Measurements from ENCODE around the gene ZCCHC7.

ZCCHC7 gene

DNA sequence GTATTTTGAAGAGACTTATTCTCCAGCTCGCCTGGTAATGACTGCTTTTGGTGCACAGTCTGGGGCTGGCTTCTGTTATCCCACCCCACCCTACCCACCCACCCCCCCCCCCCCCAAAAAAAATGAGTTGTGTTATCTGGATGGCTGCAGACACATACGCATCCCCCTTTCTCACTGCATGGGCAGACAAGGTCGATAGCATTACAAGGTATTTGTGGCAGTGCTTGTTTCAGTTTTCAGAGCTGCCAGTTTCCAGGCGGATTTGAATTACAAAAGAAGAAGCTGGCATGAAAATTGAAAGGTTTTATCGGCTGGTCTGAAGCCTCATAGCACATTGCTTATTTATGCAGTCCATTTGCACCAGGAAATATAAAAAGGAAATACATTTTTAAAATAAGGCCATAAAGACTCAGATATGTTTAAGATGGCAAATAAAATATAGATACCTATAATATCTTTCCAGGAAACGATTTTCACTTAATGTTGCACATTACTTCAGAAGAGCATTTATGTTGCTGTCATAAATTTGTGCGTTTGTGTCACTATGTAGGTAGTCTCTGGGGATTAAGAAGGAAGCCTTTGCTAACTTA is 217.0 kb downstream of the ZCCHC7 start:
- no peaks in the 10 kb centered on the region for H3K4me1 Mint-ChIP-seq
- H3K9me3 Mint-ChIP-seq: no peaks in the 10 kb centered on the region
- no peak for DNase-seq
- CTCF ChIA-PET: interaction anchor here (0.9 kb wide), 1 partner anchor 464 kb away, joined by 3 read pairs; no protein-coding TSS in a partner anchor
- H3K27me3 Mint-ChIP-seq: no peaks in the 10 kb centered on the region
- H3K27ac Mint-ChIP-seq: no peak overlapping the region
- H3K4me3 Mint-ChIP-seq: no peak overlapping the region
- H3K36me3 Mint-ChIP-seq: no peaks in the 10 kb centered on the region

DNA sequence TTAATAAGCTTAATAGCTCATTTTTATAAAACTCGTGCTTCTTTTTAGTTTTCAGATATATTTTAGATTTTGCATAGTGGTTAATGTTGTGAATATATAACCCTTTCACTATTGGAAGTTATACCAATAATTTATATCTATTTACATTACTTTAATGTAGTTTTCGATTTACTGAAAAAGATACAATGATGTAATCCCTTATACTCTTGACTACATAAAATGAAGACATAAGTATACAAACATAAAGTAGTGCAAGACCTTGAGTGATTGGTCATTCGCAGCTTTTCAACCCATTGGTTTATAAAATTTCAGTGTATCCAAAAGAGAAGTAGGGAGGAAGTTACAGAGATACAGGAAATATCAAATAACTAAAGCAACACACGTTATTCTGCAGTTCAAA is 217.8 kb downstream of the ZCCHC7 start:
- Mint-ChIP-seq H3K27me3 (no peaks in the 10 kb centered on the region), H3K4me1 (no peaks in the 10 kb centered on the region), H3K4me3 (no peak overlapping the region), H3K36me3 (no peaks in the 10 kb centered on the region), H3K9me3 (no peaks in the 10 kb centered on the region), H3K27ac (no peak overlapping the region)
- no peak for DNase-seq
- CTCF ChIA-PET: no interaction called here

DNA sequence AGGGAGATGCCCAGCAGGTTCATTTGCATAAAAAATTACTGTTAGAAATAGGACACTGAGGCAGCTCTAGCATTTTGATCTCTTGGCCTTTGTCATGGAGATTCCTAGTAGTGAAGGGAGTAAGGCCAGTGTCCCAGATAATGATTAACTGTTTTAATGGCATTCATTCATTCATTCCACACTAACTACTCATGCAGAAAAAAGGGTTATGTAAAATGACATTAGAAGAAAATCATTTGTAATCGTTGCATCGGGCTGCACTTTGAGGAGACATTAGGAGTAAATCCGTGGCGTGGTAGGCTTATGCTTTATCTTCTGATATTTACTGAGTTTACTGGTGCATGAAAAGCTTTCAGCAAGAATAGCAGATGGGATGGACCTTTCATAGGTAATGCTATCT is 219.5 kb downstream of the ZCCHC7 start:
- Mint-ChIP-seq H3K27ac (no peak overlapping the region), H3K36me3 (no peaks in the 10 kb centered on the region), H3K9me3 (no peaks in the 10 kb centered on the region), H3K27me3 (no peaks in the 10 kb centered on the region), H3K4me1 (no peaks in the 10 kb centered on the region), H3K4me3 (no peak overlapping the region)
- CTCF ChIA-PET: no interaction called here
- no peak for DNase-seq

DNA sequence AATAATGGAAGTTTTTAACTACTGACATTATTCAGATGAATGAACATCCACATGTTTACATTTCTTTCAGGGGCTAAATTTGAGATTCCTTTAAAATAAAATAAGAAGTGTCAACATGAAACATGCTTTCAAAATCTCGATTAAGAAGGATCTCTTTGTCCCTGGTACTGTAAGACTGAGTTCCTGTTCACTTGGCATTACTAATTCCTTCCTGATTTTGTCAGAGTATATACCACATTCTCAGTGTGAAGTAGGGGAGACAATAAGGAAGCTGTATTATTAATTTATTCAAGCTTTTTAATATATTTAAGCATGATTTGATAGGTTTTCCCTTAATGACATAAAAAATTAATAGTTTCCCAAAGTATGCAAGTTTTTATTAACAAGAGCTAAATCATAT is 220.6 kb downstream of the ZCCHC7 start:
- H3K9me3 Mint-ChIP-seq: no peaks in the 10 kb centered on the region
- DNase-seq: no peak
- H3K27me3 Mint-ChIP-seq: no peaks in the 10 kb centered on the region
- H3K36me3 Mint-ChIP-seq: no peaks in the 10 kb centered on the region
- CTCF ChIA-PET: no interaction called here
- H3K27ac Mint-ChIP-seq: no peak overlapping the region
- no peak overlapping the region for H3K4me3 Mint-ChIP-seq
- no peaks in the 10 kb centered on the region for H3K4me1 Mint-ChIP-seq

DNA sequence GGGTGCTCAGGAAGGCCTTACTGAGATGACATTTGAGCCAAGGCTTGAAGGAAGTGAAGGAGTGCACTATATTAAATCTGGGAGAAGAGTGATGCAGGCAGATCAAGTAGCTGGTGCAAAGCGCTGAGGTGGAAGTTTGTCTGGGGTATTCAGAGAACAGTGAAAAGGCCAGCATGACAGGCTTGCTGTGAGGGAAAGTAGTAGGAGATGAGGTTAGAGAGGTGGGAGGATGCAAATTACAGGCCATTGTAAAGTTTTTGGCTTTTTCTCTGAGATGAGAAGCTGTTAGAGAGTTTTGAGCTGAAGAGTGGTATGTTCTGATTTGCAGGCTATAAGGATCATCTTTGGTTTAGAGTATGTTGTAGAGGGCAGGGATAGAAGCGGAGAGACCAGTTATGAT is 221.3 kb downstream of the ZCCHC7 start:
- CTCF ChIA-PET: no interaction called here
- no peaks in the 10 kb centered on the region for H3K27me3 Mint-ChIP-seq
- H3K4me1 Mint-ChIP-seq: no peaks in the 10 kb centered on the region
- H3K36me3 Mint-ChIP-seq: no peaks in the 10 kb centered on the region
- H3K27ac Mint-ChIP-seq: no peak overlapping the region
- no peak for DNase-seq
- no peaks in the 10 kb centered on the region for H3K9me3 Mint-ChIP-seq
- no peak overlapping the region for H3K4me3 Mint-ChIP-seq

DNA sequence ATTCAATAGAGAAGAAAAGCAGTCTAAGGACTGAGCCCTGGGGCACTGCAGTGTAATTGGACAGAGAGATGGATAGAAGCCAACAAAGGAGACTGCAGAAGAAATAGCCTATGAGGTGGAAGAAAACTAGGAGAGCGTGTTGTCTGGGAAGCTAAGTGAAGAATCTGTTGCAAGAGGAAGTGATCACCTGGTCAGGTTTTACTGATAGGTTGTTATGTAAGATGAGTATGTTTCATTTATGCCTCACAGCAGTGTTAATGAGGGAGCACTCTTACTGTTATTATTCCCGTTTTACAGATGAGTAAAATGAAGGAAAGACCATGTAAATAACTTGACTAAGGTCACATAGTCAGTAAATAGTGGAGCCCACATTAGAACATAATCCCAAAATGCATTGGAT is 222.1 kb downstream of the ZCCHC7 start:
- no peak for DNase-seq
- Mint-ChIP-seq H3K27ac (no peak overlapping the region), H3K36me3 (peaks cover 2% of the 10 kb centered on the region), H3K4me3 (no peak overlapping the region), H3K27me3 (no peaks in the 10 kb centered on the region), H3K4me1 (no peaks in the 10 kb centered on the region), H3K9me3 (no peaks in the 10 kb centered on the region)
- CTCF ChIA-PET: no interaction called here

DNA sequence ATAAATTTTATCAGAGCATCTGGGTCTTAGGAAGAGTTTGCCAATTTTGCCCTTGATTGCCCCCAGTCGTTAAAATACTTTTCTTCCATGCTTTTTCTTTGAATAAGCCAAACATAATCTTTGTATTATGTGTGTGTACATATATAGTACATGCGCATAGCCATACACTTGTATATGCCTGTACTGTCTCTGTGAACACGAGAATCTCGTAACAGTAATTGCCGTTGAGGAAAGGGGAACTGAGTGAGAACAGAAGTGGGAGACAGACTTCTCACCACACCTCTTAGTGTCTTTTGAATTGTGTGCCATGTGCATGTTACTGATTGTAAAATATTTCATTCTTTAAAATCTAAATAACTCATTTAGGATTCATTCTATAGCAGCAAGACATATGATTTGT is 222.5 kb downstream of the ZCCHC7 start:
- H3K27me3 Mint-ChIP-seq: no peaks in the 10 kb centered on the region
- CTCF ChIA-PET: no interaction called here
- no peak for DNase-seq
- no peaks in the 10 kb centered on the region for H3K9me3 Mint-ChIP-seq
- H3K27ac Mint-ChIP-seq: no peak overlapping the region
- peaks cover 2% of the 10 kb centered on the region for H3K36me3 Mint-ChIP-seq
- no peaks in the 10 kb centered on the region for H3K4me1 Mint-ChIP-seq
- H3K4me3 Mint-ChIP-seq: no peak overlapping the region

DNA sequence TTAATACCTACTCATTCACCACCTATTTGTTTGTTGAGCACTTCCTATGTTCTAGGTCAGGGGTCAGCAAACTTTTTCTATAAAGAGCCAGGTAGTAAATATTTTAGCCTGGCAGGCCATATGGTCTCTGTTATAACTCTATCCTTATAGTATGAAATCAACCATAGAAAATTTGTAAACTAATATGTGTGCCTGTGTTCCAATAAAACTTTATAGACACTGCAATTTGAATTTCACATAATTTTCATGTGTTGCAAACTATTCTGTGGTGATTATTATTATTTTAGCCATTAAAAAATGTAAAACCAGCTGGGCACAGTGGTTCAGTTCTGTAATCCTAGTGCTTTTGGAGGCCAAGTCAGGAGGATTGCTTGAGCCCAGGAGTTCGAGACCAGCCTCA is 223.3 kb downstream of the ZCCHC7 start:
- Mint-ChIP-seq H3K36me3 (peaks cover 4% of the 10 kb centered on the region), H3K9me3 (no peaks in the 10 kb centered on the region), H3K27ac (no peak overlapping the region), H3K4me1 (no peaks in the 10 kb centered on the region), H3K27me3 (no peaks in the 10 kb centered on the region), H3K4me3 (no peak overlapping the region)
- CTCF ChIA-PET: no interaction called here
- no peak for DNase-seq

DNA sequence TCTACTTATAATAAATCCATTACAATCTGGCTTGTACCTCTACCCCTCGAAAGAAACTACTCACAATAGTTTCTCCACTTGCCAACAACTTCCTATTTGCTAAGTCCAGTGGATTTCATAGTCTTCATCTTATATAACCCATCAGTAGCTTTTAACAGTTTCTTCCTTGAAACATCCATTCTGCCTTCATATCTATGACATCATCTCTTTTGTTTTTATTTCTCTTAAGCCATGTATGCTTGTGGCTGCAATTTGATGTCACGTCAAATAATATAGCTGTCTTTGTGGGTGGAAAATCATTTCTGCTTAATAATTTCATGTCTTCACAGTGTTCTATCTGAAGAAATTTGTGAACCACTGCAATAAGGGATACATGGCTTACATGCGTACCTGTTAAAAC is 224.7 kb downstream of the ZCCHC7 start:
- Mint-ChIP-seq H3K27me3 (no peaks in the 10 kb centered on the region), H3K4me1 (no peaks in the 10 kb centered on the region), H3K4me3 (no peak overlapping the region), H3K27ac (no peak overlapping the region), H3K9me3 (no peaks in the 10 kb centered on the region), H3K36me3 (peaks cover 5% of the 10 kb centered on the region)
- CTCF ChIA-PET: no interaction called here
- DNase-seq: no peak

DNA sequence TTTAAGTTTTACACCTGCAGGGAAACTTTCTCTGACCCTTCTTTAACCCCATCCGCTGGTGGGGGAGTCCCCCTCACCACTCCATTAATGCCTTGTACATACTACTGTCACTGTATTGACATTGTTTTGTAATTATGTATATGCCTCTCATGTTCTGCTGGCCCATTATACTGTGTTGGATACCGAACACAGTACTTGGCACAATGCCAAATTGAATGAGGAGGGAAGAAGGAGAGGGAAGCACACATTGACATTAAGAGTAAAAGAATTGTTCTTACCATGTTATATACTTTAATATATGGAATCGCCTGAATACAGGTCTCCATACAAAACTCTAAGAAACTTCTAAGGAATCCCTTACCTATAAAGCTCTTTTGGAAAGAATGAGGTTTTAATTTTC is 228.5 kb downstream of the ZCCHC7 start:
- no peak for DNase-seq
- Mint-ChIP-seq H3K27me3 (no peaks in the 10 kb centered on the region), H3K4me3 (no peak overlapping the region), H3K27ac (no peak overlapping the region), H3K36me3 (peaks cover 23% of the 10 kb centered on the region), H3K9me3 (no peaks in the 10 kb centered on the region), H3K4me1 (no peaks in the 10 kb centered on the region)
- CTCF ChIA-PET: no interaction called here

DNA sequence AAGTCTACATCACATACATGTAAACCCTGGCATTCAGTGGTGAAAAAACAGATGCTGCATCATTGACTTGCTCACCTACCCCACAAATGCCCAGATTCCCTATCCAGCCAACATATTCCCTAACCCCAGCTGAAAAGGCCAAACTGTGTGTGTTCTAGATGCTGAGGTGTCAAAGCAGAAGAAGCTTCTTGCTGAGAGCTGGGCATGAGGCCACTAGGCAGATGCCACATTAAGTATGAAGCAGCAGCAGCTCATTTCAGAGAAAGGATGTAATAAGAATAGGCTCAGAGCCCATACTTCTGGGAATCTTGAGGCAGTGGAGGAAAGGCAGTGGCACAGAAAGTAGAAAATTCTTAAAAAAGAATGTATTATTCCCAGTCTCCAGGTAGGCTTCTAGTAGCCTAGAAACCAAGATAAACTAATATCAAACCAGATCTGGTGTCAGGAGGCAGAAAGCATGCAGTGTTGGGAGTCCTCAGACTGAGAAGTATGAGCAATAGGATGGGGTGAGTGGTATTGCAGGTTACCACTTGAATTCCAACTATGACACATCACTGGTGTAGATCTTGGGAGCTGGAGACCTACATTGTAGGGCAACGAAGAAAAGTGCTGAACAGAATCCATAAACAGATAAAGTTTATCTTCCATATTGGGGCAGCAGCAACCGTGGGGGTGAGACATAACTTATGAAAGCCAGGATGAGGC is 230.3 kb downstream of the ZCCHC7 start:
- CTCF ChIA-PET: interaction anchor here (2.1 kb wide), 1 partner anchor 14 kb away, joined by 5 read pairs; no protein-coding TSS in a partner anchor
- no peak for DNase-seq
- Mint-ChIP-seq H3K27me3 (no peaks in the 10 kb centered on the region), H3K9me3 (no peaks in the 10 kb centered on the region), H3K36me3 (peaks cover 23% of the 10 kb centered on the region), H3K4me1 (no peaks in the 10 kb centered on the region), H3K27ac (no peak overlapping the region), H3K4me3 (no peak overlapping the region)

DNA sequence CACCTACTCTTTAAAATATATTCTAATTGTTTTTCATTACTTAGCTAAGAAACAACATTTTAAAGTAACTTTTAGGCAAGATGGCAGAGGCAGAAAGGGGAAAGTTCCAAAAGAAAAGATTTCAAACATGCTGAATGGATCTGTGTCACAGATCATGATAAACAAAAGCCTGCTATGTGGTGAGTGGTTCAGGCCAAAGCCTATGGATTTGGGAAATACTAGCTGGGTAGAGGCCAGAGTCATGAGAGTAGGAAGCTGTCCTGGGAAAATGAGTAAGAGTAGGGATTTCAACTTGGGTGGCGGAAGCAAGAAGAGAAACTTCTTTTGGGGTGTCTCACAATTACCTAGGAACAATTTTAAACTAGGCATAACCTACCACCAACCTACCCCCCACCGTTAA is 233.4 kb downstream of the ZCCHC7 start:
- Mint-ChIP-seq H3K36me3 (peaks cover 23% of the 10 kb centered on the region), H3K4me1 (no peaks in the 10 kb centered on the region), H3K9me3 (no peaks in the 10 kb centered on the region), H3K4me3 (no peak overlapping the region), H3K27ac (no peak overlapping the region), H3K27me3 (no peaks in the 10 kb centered on the region)
- DNase-seq: no peak
- CTCF ChIA-PET: interaction anchor here (1.1 kb wide), 1 partner anchor 11 kb away, joined by 3 read pairs; no protein-coding TSS in a partner anchor

DNA sequence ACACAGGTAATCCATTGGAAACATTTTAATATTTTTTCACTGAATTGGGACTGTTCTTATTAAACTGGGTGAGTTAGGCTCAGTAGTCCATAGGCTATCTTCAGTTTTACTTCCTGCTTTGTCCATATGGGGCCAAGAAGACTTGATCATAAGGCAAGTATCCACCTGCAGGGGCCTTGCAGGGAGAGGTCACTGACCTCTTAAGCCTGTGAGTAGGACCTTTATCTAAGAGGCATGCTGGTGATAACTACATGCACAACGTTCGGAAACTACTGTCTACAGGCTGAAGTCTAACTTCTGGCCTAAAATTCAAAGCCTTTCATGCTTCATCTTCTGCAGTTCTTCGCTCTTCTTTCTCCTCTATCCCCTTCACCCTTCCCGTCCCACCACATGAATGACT is 242.1 kb downstream of the ZCCHC7 start:
- CTCF ChIA-PET: interaction anchor here (0.6 kb wide), 1 partner anchor 566 kb away, joined by 4 read pairs; no protein-coding TSS in a partner anchor
- Mint-ChIP-seq H3K36me3 (peaks cover 8% of the 10 kb centered on the region), H3K4me3 (no peak overlapping the region), H3K4me1 (no peaks in the 10 kb centered on the region), H3K9me3 (no peaks in the 10 kb centered on the region), H3K27ac (no peak overlapping the region), H3K27me3 (no peaks in the 10 kb centered on the region)
- no peak for DNase-seq

DNA sequence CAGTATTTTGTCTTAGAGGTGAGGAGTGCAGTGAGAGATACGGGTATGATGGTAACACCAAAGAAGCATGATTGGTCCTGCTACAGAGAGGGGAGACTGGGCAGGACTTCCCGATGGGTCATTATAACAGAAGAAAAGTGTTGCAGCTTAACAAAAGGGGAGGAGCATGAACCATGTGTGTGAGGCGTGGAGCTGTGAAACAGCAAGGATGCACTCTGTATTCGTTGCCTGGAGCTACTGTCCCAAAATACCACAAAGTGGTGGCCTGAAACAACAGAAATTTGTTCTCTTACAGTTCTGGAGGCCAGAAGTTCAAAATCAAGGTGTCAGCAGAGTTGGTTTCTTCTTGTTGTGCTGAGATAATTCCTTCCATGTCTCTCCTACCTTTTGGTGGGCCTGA is 242.8 kb downstream of the ZCCHC7 start:
- Mint-ChIP-seq H3K36me3 (peaks cover 8% of the 10 kb centered on the region), H3K27ac (no peak overlapping the region), H3K9me3 (no peaks in the 10 kb centered on the region), H3K27me3 (no peaks in the 10 kb centered on the region), H3K4me1 (no peaks in the 10 kb centered on the region), H3K4me3 (no peak overlapping the region)
- DNase-seq: no peak
- CTCF ChIA-PET: interaction anchor here (1.8 kb wide), 1 partner anchor 489 kb away, joined by 8 read pairs; no protein-coding TSS in a partner anchor

DNA sequence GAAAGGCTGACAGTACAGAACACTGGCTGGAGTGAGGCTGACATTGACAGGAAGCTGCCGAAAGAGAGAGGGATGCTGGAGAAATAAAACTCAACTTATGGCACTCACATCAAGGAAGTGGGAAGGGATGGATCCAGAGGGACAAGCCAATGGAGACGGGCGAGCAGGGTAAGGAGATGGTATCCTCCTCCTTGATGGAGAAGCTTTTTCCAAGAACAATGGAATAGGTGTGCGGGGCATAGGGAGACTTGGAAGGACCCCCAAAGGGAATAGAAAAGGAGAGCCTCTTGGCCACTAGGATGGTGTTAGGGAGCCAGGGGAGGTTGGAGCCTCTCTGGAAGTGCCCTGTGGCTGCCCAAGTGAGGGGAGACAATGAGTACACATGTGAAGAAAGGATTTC is 243.8 kb downstream of the ZCCHC7 start:
- Mint-ChIP-seq H3K27ac (no peak overlapping the region), H3K27me3 (no peaks in the 10 kb centered on the region), H3K4me3 (no peak overlapping the region), H3K36me3 (peaks cover 3% of the 10 kb centered on the region), H3K9me3 (no peaks in the 10 kb centered on the region), H3K4me1 (no peaks in the 10 kb centered on the region)
- CTCF ChIA-PET: interaction anchor here (0.8 to 1.8 kb wide), 6 partner anchors 10 to 490 kb away, joined by 3 to 10 read pairs (median 4); no protein-coding TSS in a partner anchor
- DNase-seq: no peak

Data from activated naive CD4-positive, alpha-beta T cell treated with anti-CD3 and anti-CD28 coated beads, Interleukin-2, amount 10 ng/mL, durations not matched to agents 7 days and 5 days (primary cell).